GM19438 (cell line): Measurements from ENCODE around the gene PON2.
"Not testable (repeated sequence)": the region's sequence is repeated elsewhere in the genome, so short reads cannot be mapped to it uniquely, and the experiment has no call there.

ENCODE experiments used
- ATAC-seq: cut with Tn5 transposase; IDR thresholded peaks from one replicate; pipeline ENCODE4 v1.9.1; 2021; ENCODE audit warnings: low read depth; ENCODE audit not compliant: unreplicated experiment

PON2 gene

GRCh38 chr7:95434557-95435421 is at the start of gene PON2:
TSS of gene PON2 (minus strand) at chr7:95435028. CDS start at chr7:95434951, 77 bp downstream.
- peak; percentile 95 for ATAC-seq

- no peak for ATAC-seq
Measured at GRCh38 chr7:95482424-95482823, 47.6 kb upstream of the PON2 start.

GRCh38 chr7:95481271-95482165 is 46.7 kb upstream of the PON2 start:
- ATAC-seq: no peak

- ATAC-seq: no peak
Measured at GRCh38 chr7:95479992-95480624, 45.3 kb upstream of the PON2 start.

GRCh38 chr7:95478272-95479037 is 43.6 kb upstream of the PON2 start:
- ATAC-seq: no peak

GRCh38 chr7:95476904-95477594 is 42.2 kb upstream of the PON2 start:
- no peak for ATAC-seq

- no peak for ATAC-seq
Measured at GRCh38 chr7:95476072-95476847, 41.4 kb upstream of the PON2 start.

- ATAC-seq: no peak
Measured at GRCh38 chr7:95473276-95473985, 38.6 kb upstream of the PON2 start.

GRCh38 chr7:95472581-95473161 is 37.8 kb upstream of the PON2 start:
- ATAC-seq: no peak

- no peak for ATAC-seq
Measured at GRCh38 chr7:95471071-95471470, 36.2 kb upstream of the PON2 start.

GRCh38 chr7:95470452-95470851 is 35.6 kb upstream of the PON2 start:
- peak; percentile 100 for ATAC-seq

- no peak for ATAC-seq
Measured at GRCh38 chr7:95469848-95470247, 35.0 kb upstream of the PON2 start.

- ATAC-seq: no peak
Measured at GRCh38 chr7:95469187-95469586, 34.4 kb upstream of the PON2 start.

GRCh38 chr7:95467912-95468607 is 33.2 kb upstream of the PON2 start:
- no peak for ATAC-seq

GRCh38 chr7:95460653-95461052 is 25.8 kb upstream of the PON2 start:
- ATAC-seq: not testable (repeated sequence)

- ATAC-seq: no peak
Measured at GRCh38 chr7:95457947-95458346, 23.1 kb upstream of the PON2 start.

GRCh38 chr7:95454438-95455045 is 19.7 kb upstream of the PON2 start:
- ATAC-seq: peak; percentile 69
